H1 (cell line): ENCODE results near the gene CYB5R3. TPM values are rescaled to one million over a fixed set of nuclear protein-coding genes. Genes with fewer than 3 reads are reported as not detected.

Experiments used
- CTCF ChIA-PET: fragments of 300-600 bp; sonication (Branson Sonifier 250); formaldehyde crosslinking; loops from one replicate; lab custom pipeline; 2021; ENCODE audit not compliant: partially characterized antibody; lab: Charles Lee
- POLR2A ChIA-PET: fragments of 300-600 bp; sonication (Branson Sonifier 250); formaldehyde crosslinking; loops from one replicate; lab custom pipeline; 2021; ENCODE audit warnings: inconsistent platforms; ENCODE audit not compliant: partially characterized antibody; lab: Charles Lee
- DNase-seq, 2 experiments: peaks; one replicate each; pipeline versions ENCODE4 v3.0.0 to v3.0.0-alpha.2; 2010 to 2022; ENCODE audit warnings: low spot score in 2 of 2, low read depth in 1 of 2, mixed read lengths in 1 of 2
- FAIRE-seq: peaks from 2 replicates; lab custom pipeline; 2011; peaks lifted over from hg19 to GRCh38; lab: Jason Lieb, UNC
- H2AFZ ChIP-seq: 2 replicates; pipeline ENCODE4 v1.8.1; 2012; ENCODE audit warnings: low read length, inconsistent platforms
- H2AK5ac ChIP-seq: 2 replicates; pipeline ENCODE4 v1.6.1; 2013; ENCODE audit warnings: low read depth, low read length
- H2BK120ac ChIP-seq: replicated peaks from 2 replicates; pipeline ENCODE3; 2013; ENCODE audit warnings: low read depth, low read length, inconsistent platforms
- H2BK12ac ChIP-seq: 2 replicates; pipeline ENCODE4 v1.6.1; 2013; ENCODE audit warnings: low read depth, low read length
- H2BK15ac ChIP-seq: 2 replicates; pipeline ENCODE4 v1.6.1; 2013; ENCODE audit warnings: low read length
- H2BK20ac ChIP-seq: 2 replicates; pipeline ENCODE4 v1.6.1; 2013; ENCODE audit warnings: low read length
- H2BK5ac ChIP-seq: 2 replicates; pipeline ENCODE4 v1.6.1; 2013; ENCODE audit warnings: low read depth, low read length
- H3K14ac ChIP-seq: 2 replicates; pipeline ENCODE4 v1.6.1; 2013; ENCODE audit warnings: inconsistent platforms; ENCODE audit not compliant: insufficient read length
- H3K18ac ChIP-seq: 2 replicates; pipeline ENCODE4 v1.6.1; 2013; ENCODE audit warnings: low read length; ENCODE audit errors: extremely low read depth
- H3K23ac ChIP-seq: 2 replicates; pipeline ENCODE4 v1.6.1; 2013; ENCODE audit warnings: inconsistent platforms; ENCODE audit not compliant: insufficient read length
- H3K23me2 ChIP-seq: 2 replicates; pipeline ENCODE4 v1.6.1; 2013; ENCODE audit warnings: low read depth, low read length
- H3K27ac ChIP-seq: 2 replicates; pipeline ENCODE4 v1.6.1; 2011; ENCODE audit warnings: low read depth, low read length, inconsistent platforms
- H3K27me3 ChIP-seq, 4 experiments: replicated peaks in 1 of 4; 1 replicate in 1 of 4; 2 replicates in 3 of 4; pipeline versions ENCODE4 v1.6.1 to v1.8.1; 2011 to 2013; ENCODE audit warnings: low read length in 3 of 4, mild to moderate bottlenecking in 3 of 4, inconsistent platforms in 2 of 4, mixed read lengths in 2 of 4, moderate library complexity in 1 of 4; ENCODE audit not compliant: control insufficient read depth in 3 of 4, insufficient read depth in 3 of 4; ENCODE audit errors: extremely low read depth in 1 of 4
- H3K36me3 ChIP-seq, 4 experiments: 2 replicates each; pipeline versions ENCODE4 v1.6.1 to v1.8.1; 2011 to 2013; ENCODE audit warnings: mild to moderate bottlenecking in 4 of 4, low read length in 3 of 4, moderate library complexity in 2 of 4, control low read depth in 1 of 4, inconsistent platforms in 1 of 4; ENCODE audit not compliant: insufficient read depth in 4 of 4, control insufficient read depth in 2 of 4
- H3K4ac ChIP-seq: replicated peaks from 2 replicates; pipeline ENCODE3; 2013; ENCODE audit warnings: low read length, low read depth, mixed read lengths, inconsistent platforms; ENCODE audit not compliant: insufficient read length
- H3K4me1 ChIP-seq, 4 experiments: replicated peaks in 1 of 4; 1 replicate in 1 of 4; 2 replicates in 3 of 4; pipeline versions ENCODE4 v1.6.1 to v1.8.1; 2011 to 2013; ENCODE audit warnings: low read length in 3 of 4, inconsistent platforms in 2 of 4, mixed read lengths in 1 of 4; ENCODE audit not compliant: insufficient read depth in 4 of 4, control insufficient read depth in 3 of 4
- H3K4me2 ChIP-seq, 2 experiments: 2 replicates each; pipeline versions ENCODE4 v1.6.1 to v1.8.1; 2011 to 2013; ENCODE audit warnings: low read depth in 2 of 2, low read length in 2 of 2, control low read depth in 1 of 2, inconsistent platforms in 1 of 2, mild to moderate bottlenecking in 1 of 2; ENCODE audit not compliant: insufficient read depth in 1 of 2
- H3K4me3 ChIP-seq, 4 experiments: fragments of 200-600, 300-600 bp in 1 of 4; sonication (generic), shearing (Covaris generic), sonication (Bioruptor Twin) in 1 of 4; 2 replicates each; pipeline versions ENCODE4 v1.5.1 to v1.8.1; 2011 to 2016; ENCODE audit warnings: low read length in 4 of 4, low read depth in 3 of 4, control low read depth in 2 of 4, inconsistent platforms in 2 of 4, mild to moderate bottlenecking in 2 of 4, mixed read lengths in 1 of 4, moderate library complexity in 1 of 4; ENCODE audit not compliant: insufficient read depth in 2 of 4; ENCODE audit errors: extremely low read depth in 1 of 4
- H3K56ac ChIP-seq: replicated peaks from 2 replicates; pipeline ENCODE3; 2013; ENCODE audit warnings: low read depth, mild to moderate bottlenecking, mixed read lengths, low read length, inconsistent platforms; ENCODE audit not compliant: insufficient read length
- H3K79me1 ChIP-seq: 2 replicates; pipeline ENCODE4 v1.6.1; 2013; ENCODE audit warnings: low read depth, low read length, control low read depth
- H3K79me2 ChIP-seq, 2 experiments: 2 replicates each; pipeline versions ENCODE4 v1.6.1 to v1.8.1; 2012 to 2013; ENCODE audit warnings: low read length in 2 of 2, mild to moderate bottlenecking in 2 of 2, inconsistent platforms in 1 of 2; ENCODE audit not compliant: insufficient read depth in 2 of 2, control insufficient read depth in 1 of 2
- H3K9ac ChIP-seq, 4 experiments: replicated peaks in 1 of 4; 1 replicate in 1 of 4; 2 replicates in 3 of 4; pipeline versions ENCODE4 v1.6.1 to v1.8.1; 2011 to 2013; ENCODE audit warnings: low read depth in 3 of 4, low read length in 3 of 4, control low read depth in 2 of 4, mild to moderate bottlenecking in 2 of 4, moderate library complexity in 2 of 4, inconsistent platforms in 1 of 4; ENCODE audit errors: extremely low read depth in 1 of 4
- H3K9me3 ChIP-seq, 2 experiments: 2 replicates each; pipeline versions ENCODE4 v1.6.1 to v1.8.1; 2012 to 2013; ENCODE audit warnings: mild to moderate bottlenecking in 2 of 2, moderate library complexity in 2 of 2, control low read depth in 1 of 2, inconsistent platforms in 1 of 2, low read depth in 1 of 2, low read length in 1 of 2, mixed read lengths in 1 of 2; ENCODE audit not compliant: insufficient read depth in 2 of 2
- H4K20me1 ChIP-seq, 2 experiments: replicated peaks in 1 of 2; 2 replicates each; pipeline versions ENCODE3 to v1.8.1; 2011 to 2013; ENCODE audit warnings: inconsistent platforms in 2 of 2, low read length in 2 of 2, mild to moderate bottlenecking in 1 of 2; ENCODE audit not compliant: insufficient read depth in 2 of 2, control insufficient read depth in 1 of 2
- H4K5ac ChIP-seq: 2 replicates; pipeline ENCODE4 v1.6.1; 2013; ENCODE audit warnings: low read length, low read depth, mixed read lengths, inconsistent platforms; ENCODE audit not compliant: insufficient read length
- H4K8ac ChIP-seq: 2 replicates; pipeline ENCODE4 v1.8.0; 2013; ENCODE audit warnings: mild to moderate bottlenecking, moderate library complexity, low read length, inconsistent platforms; ENCODE audit not compliant: insufficient read depth; ENCODE audit errors: extremely low read depth
- H4K91ac ChIP-seq: replicated peaks from 2 replicates; pipeline ENCODE3; 2013; ENCODE audit warnings: low read length, mixed read lengths, inconsistent platforms; ENCODE audit not compliant: insufficient read length
- CHD1 ChIP-seq: IDR thresholded peaks from 2 replicates; pipeline ENCODE4 v1.6.1; 2012; ENCODE audit warnings: low read depth, low read length, improper control_type of control experiment
- HDAC6 ChIP-seq: IDR thresholded peaks from one replicate; pipeline ENCODE4 v1.7.1; 2012; ENCODE audit warnings: low read depth, mild to moderate bottlenecking, inconsistent platforms, low read length, moderate library complexity
- KDM5A ChIP-seq: fragments of 200-600 bp; IDR thresholded peaks from 2 replicates; pipeline ENCODE4 v1.7.1; 2012; ENCODE audit warnings: mild to moderate bottlenecking, low read length, inconsistent platforms, mixed read lengths
- TCF12 ChIP-seq: IDR thresholded peaks from 2 replicates; pipeline ENCODE4 v1.6.1; 2011; ENCODE audit warnings: low read depth, mild to moderate bottlenecking, low read length
- YY1 ChIP-seq: IDR thresholded peaks from 2 replicates; pipeline ENCODE4 v1.6.1; 2011; ENCODE audit warnings: low read depth, mild to moderate bottlenecking, low read length
- WGBS, 2 experiments: shearing (Covaris generic) in 1 of 2; methylation state at CpG; one replicate each; pipeline versions ENCODE4 v1.1.6 to v1.1.7; 2013 to 2015; ENCODE audit warnings: low lambda C conversion rate in 2 of 2, mixed read lengths in 2 of 2, inconsistent platforms in 1 of 2, low coverage in 1 of 2, missing lambda C conversion rate in 1 of 2; ENCODE audit not compliant: insufficient replicate concordance in 2 of 2, insufficient coverage in 1 of 2, insufficient read length in 1 of 2; ENCODE audit errors: extremely low coverage in 1 of 2, missing lambda C conversion rate in 1 of 2; 5-methylcytosine and 5-hydroxymethylcytosine counted together
- polyA plus RNA-seq, 7 experiments: library from polyadenylated mRNA; depleted of rRNA in 3 of 7; stranded (reverse) in 5 of 7; unstranded in 2 of 7; fragments of >200 nt in 5 of 7; fragments of 200-250 nt in 2 of 7; gene quantifications; 1 replicate in 5 of 7; 2 replicates in 1 of 7; 4 replicates in 1 of 7; pipeline versions ENCODE4 v1.2.1 to v1.2.3, GENCODE V29; 2011 to 2013; ENCODE audit warnings: missing spikeins in 2 of 7, mixed read lengths in 2 of 7
- total RNA-seq: library from RNA; stranded (reverse); fragmentation: NEBNext Ultra II Directional; extraction: Animal tissue kit (Norgen Biotek cat#: 25700); gene quantifications from 2 replicates; pipeline ENCODE4 v1.2.1, GENCODE V29; 2021

The CYB5R3 gene
- total and polyA plus RNA-seq, 2 of the 8 experiments (the other 6 are each of a cell fraction or from before 2014, with no cell fraction given), result 75.3 to 113 TPM

GRCh38 chr22:42602470-42602869 lies 46.7 kb downstream of the CYB5R3 start:
- Histone ChIP-seq H3K14ac (no peak overlapping the region), H3K4me2 (no peak overlapping the region), H3K23ac (no peak overlapping the region), H3K79me1 (peaks cover 10% of the 10 kb centered on the region), H3K23me2 (no peaks in the 10 kb centered on the region), H3K36me3 (peaks cover 22 to 55% (median 44%) of the 10 kb centered on the region in 4 experiments), H3K4me3 (no peak overlapping the region), H4K5ac (no peak overlapping the region), H3K4ac (no peak overlapping the region), H2BK15ac (no peak overlapping the region), H2AK5ac (no peak overlapping the region), H3K4me1 (no peaks in the 10 kb centered on the region), H2BK20ac (no peak overlapping the region), H3K18ac (no peak overlapping the region), H3K56ac (no peak overlapping the region), H3K27ac (no peak overlapping the region), H2BK120ac (no peak overlapping the region), H4K20me1 (peaks cover 13 to 24% of the 10 kb centered on the region in 2 experiments), H3K9me3 (peaks cover 0 to 5% of the 10 kb centered on the region in 2 experiments; a peak in 1 of 4 replicates), H2BK5ac (no peak overlapping the region), H3K27me3 (no peaks in the 10 kb centered on the region), H4K8ac (no peak overlapping the region), H3K79me2 (peaks cover 10 to 58% of the 10 kb centered on the region in 2 experiments), H2BK12ac (no peak overlapping the region), H3K9ac (no peak overlapping the region), H2AFZ (no peak overlapping the region), H4K91ac (no peak overlapping the region)
- no peak for TF ChIP-seq YY1
- TF ChIP-seq CHD1, result no peak
- no peak for TF ChIP-seq KDM5A
- TF ChIP-seq HDAC6, result no peak
- no peak for TF ChIP-seq TCF12
- no peak for DNase-seq
- FAIRE-seq, result no peak
- WGBS, 2 experiments, result 96% methylated on average over 2 of the region's 2 CpGs; no CpG with 5 or more reads in 1 of the 2 experiments
- ChIA-PET POLR2A (interaction anchor here (0.9 to 28.3 kb wide), 3 partner anchors 8 to 17 kb away, joined by 3 to 399 read pairs (median 4); partner anchors contain the start of gene POLDIP3), CTCF (interaction anchor here (1.0 kb wide), 1 partner anchor 662 kb away, joined by 3 read pairs; no protein-coding TSS in a partner anchor)
